Body of pancreas (tissue), 4 donors: ENCODE measurements around the gene ADGRD2. TPM values are rescaled to one million over a fixed set of nuclear protein-coding genes. Genes with fewer than 3 reads are reported as not detected.

Source experiments
- ATAC-seq: fragments of 150-250 bp; one replicate; pipeline ENCODE4 v1.9.1; 2016
- DNase-seq, 4 donors: peaks; one replicate each; pipeline ENCODE4 v3.0.0-alpha.2; 2019
- H3K27ac ChIP-seq, 4 donors: fragments of 200-600 bp; sonication (generic); 1 replicate in 3 of 4; 2 replicates in 1 of 4; pipeline versions ENCODE4 v1.5.1 to v1.6.1; 2016 to 2019; ENCODE audit warnings: mild to moderate bottlenecking in 1 of 4, mixed read lengths in 1 of 4, moderate library complexity in 1 of 4
- H3K27me3 ChIP-seq, 2 donors: fragments of 200-600 bp; sonication (generic); one replicate each; pipeline ENCODE4 v1.6.0; 2016; ENCODE audit warnings: mild to moderate bottlenecking in 1 of 2
- H3K36me3 ChIP-seq, 2 donors: fragments of 200-600 bp; sonication (generic); replicated peaks in 1 of 2; 2 replicates each; pipeline ENCODE4 v1.5.1; 2016; ENCODE audit warnings: low read depth in 2 of 2; ENCODE audit not compliant: insufficient read depth in 1 of 2
- H3K4me1 ChIP-seq: fragments of 200-600 bp; sonication (generic); one replicate; pipeline ENCODE4 v1.6.0; 2016
- H3K4me3 ChIP-seq, 2 donors: fragments of 200-600 bp; sonication (generic); 1 replicate in 1 of 2; 2 replicates in 1 of 2; pipeline ENCODE4 v1.5.1; 2016 to 2019
- H3K9me3 ChIP-seq, 3 donors: fragments of 200-600 bp; sonication (generic); 1 replicate in 2 of 3; 2 replicates in 1 of 3; pipeline ENCODE4 v1.5.1; 2016
- POLR2A ChIP-seq, 3 donors: fragments of 450-650 bp; IDR thresholded peaks; one replicate each; pipeline ENCODE4 v1.6.1; 2016; ENCODE audit warnings: antibody characterized with exemption in 3 of 3, mild to moderate bottlenecking in 2 of 3
- WGBS, 2 donors: methylation state at CpG; one replicate each; pipeline ENCODE4 v1.1.5; 2017; 5-methylcytosine and 5-hydroxymethylcytosine counted together
- intact Hi-C: fragments of 100-400 bp; cut with DNase I; formaldehyde crosslinking; loops from one replicate; pipeline ENCODE4 v1.15.1; 2023
- total RNA-seq, 2 donors: library from RNA; depleted of rRNA; stranded (reverse); fragments of >200 nt; gene quantifications; one replicate each; pipeline ENCODE4 v1.1.0, GENCODE V29; 2016
- TF ChIP-seq, protein P1 (sequence below), 7 experiments: fragments of 450-650 bp in 4 of 7; fragments of 200-600 bp in 3 of 7; sonication (generic) in 3 of 7; IDR thresholded peaks; one replicate each; pipeline ENCODE4 v1.5.1; 2016 to 2019; ENCODE audit warnings: antibody characterized with exemption in 7 of 7

The ADGRD2 gene
- total RNA-seq, 2 donors from 2014 or later: not detected

DNA sequence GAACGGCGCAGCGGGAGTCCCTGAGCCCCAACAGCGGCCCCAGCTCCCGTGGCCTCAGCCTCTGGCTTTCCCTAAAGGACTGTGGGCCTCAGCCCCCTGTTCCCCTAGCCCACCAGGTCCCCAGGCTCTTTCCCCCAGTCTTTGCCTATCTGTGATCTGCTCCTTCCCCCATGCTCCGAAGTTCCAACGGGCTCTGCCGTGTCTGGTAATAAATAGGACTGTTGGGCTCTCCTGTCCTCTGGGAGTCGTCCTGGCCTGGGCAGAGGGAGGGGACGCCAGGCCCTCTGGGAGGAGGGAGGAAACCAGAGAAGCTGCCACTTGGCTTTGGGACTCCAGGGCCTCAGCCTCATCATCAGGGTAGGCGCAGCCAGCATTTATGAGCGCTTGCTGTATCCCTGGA lies 28.1 kb downstream of the ADGRD2 start:
- Histone ChIP-seq H3K27me3 (peaks cover 0 to 8% of the 10 kb centered on the region in 2 donors), H3K27ac (no peak overlapping the region), H3K4me3 (no peak overlapping the region), H3K36me3 (no peaks in the 10 kb centered on the region), H3K4me1 (peaks cover 5% of the 10 kb centered on the region), H3K9me3 (no peaks in the 10 kb centered on the region)
- intact Hi-C loops: no loop called here
- no peak for ATAC-seq
- 20 to 46% methylated on average over 3 to 12 of the region's 12 CpGs for WGBS, 2 donors
- no peak for TF ChIP-seq POLR2A (IDR thresholded peaks at IDR 0.05)
- TF ChIP-seq, protein P1, sequence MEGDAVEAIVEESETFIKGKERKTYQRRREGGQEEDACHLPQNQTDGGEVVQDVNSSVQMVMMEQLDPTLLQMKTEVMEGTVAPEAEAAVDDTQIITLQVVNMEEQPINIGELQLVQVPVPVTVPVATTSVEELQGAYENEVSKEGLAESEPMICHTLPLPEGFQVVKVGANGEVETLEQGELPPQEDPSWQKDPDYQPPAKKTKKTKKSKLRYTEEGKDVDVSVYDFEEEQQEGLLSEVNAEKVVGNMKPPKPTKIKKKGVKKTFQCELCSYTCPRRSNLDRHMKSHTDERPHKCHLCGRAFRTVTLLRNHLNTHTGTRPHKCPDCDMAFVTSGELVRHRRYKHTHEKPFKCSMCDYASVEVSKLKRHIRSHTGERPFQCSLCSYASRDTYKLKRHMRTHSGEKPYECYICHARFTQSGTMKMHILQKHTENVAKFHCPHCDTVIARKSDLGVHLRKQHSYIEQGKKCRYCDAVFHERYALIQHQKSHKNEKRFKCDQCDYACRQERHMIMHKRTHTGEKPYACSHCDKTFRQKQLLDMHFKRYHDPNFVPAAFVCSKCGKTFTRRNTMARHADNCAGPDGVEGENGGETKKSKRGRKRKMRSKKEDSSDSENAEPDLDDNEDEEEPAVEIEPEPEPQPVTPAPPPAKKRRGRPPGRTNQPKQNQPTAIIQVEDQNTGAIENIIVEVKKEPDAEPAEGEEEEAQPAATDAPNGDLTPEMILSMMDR (IDR thresholded peaks at IDR 0.05): no peak
- no peak for DNase-seq

DNA sequence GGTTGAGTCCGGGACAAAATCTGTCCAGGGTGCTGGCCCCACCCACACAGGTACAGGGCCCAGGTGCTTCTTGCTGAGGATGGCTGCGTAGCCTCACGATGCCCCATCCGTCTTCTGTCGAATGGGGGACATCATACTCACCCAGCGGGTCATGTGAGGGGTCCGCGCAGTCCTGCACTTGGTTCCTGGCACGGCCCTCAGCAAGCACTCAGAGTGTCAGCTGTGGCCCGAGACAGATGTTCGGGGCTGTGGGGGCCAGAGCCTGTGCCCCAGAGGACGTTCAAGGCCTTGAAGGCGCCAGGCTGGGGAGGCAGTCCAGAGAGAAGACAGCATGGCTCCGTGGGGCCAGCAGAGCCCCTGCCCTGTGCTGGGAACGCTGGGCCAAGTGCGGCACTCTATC lies 29.1 kb downstream of the ADGRD2 start:
- intact Hi-C loops: no loop called here
- TF ChIP-seq POLR2A (IDR thresholded peaks at IDR 0.05): no peak
- TF ChIP-seq, protein P1 (IDR thresholded peaks at IDR 0.05): no peak
- Histone ChIP-seq H3K9me3 (no peaks in the 10 kb centered on the region), H3K27ac (no peak overlapping the region), H3K27me3 (peaks cover 0 to 8% of the 10 kb centered on the region in 2 donors), H3K4me1 (peaks cover 5% of the 10 kb centered on the region), H3K4me3 (no peak overlapping the region), H3K36me3 (no peaks in the 10 kb centered on the region)
- WGBS, 2 donors: 70 to 76% methylated on average over 7 to 16 of the region's 16 CpGs
- no peak for DNase-seq
- ATAC-seq: no peak

DNA sequence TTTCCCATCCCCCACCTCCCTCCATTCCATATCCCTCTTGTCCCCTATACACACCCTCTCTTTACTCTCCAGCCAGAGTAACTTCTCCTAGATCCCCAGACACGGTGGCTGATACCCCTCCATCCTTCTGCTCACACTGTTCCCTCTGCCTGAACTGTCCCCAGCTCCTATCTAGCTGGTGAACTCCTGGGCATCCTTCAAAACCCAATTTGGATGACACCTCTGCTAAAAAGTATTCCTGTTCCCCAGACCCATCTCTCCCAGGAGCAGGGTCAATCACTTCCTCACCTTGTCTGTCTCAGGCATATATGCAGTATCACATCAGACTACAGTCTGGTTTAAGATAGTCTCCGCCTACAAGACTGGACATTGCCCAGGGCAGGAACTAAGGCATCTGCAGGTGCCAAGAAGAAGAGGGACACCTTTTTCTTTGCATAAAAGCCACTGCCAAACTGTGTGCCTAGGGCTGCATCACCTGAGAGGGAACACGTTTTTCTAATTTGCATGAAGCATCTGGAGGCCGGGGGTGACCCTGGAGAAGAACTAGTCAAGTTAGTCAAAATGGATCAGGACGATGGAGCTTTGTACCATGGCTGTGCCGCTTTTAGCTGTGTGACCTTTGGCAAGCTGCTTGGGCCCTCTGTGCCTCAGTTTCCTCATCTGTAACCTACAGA lies 29.8 kb downstream of the ADGRD2 start:
- H3K4me3 ChIP-seq: no peak overlapping the region
- H3K36me3 ChIP-seq: no peaks in the 10 kb centered on the region
- DNase-seq: no peak
- no peak for TF ChIP-seq POLR2A (IDR thresholded peaks at IDR 0.05)
- TF ChIP-seq, protein P1 (IDR thresholded peaks at IDR 0.05): no peak
- 51 to 53% methylated on average over 6 of the region's 6 CpGs for WGBS, 2 donors
- H3K9me3 ChIP-seq: no peaks in the 10 kb centered on the region
- no peak for ATAC-seq
- intact Hi-C loops: no loop called here
- peaks cover 5% of the 10 kb centered on the region for H3K4me1 ChIP-seq
- H3K27ac ChIP-seq: no peak overlapping the region
- peaks cover 0 to 8% of the 10 kb centered on the region in 2 donors for H3K27me3 ChIP-seq

DNA sequence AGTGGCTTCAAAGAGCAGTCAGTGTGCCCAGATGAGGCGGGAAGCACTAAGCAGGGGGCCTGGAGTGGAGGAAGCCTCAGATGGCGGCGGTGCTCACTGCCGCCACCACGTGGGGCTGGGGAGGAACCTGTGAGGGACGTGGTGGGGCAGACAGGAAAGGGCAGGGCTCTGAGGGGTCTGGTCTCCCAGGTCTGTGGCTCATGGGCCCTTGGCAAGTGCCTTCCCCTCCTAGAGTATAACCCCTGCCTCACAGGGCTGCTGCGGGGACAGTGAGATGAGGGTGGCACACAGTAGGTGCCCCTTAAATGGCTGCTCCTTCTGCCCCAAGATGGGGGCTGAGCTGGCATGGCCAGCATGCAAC lies 30.4 kb downstream of the ADGRD2 start:
- intact Hi-C loops: no loop called here
- DNase-seq (no peak), ATAC-seq (no peak)
- Histone ChIP-seq H3K27ac (no peak overlapping the region), H3K36me3 (no peaks in the 10 kb centered on the region), H3K4me1 (peaks cover 5% of the 10 kb centered on the region), H3K27me3 (peaks cover 0 to 8% of the 10 kb centered on the region in 2 donors), H3K4me3 (no peak overlapping the region), H3K9me3 (no peaks in the 10 kb centered on the region)
- 17 to 20% methylated on average over 3 to 7 of the region's 7 CpGs for WGBS, 2 donors
- TF ChIP-seq POLR2A (IDR thresholded peaks at IDR 0.05): no peak
- TF ChIP-seq, protein P1 (IDR thresholded peaks at IDR 0.05): peak in 2 of 7 experiments; percentile 4 to 8

DNA sequence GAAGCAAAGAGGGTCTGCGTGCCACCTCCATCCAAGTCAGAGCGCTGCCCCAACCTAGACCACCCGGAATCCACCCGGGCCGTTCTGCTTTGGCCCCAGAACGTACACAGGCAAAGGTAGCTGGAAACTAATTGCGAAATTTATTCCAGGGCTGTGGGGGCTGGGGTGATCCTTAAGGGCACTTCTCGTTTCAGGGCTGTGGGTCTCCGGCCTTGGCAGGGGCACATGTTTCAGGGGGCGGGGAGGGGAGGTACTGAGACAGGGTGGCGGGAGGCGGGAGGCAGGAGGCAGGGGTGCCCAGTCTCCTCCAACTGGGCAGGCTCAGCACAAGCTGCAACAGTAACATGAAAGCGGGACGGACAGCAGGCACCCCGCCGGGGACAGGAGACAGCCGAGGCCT lies 30.9 kb downstream of the ADGRD2 start:
- no peaks in the 10 kb centered on the region for H3K36me3 ChIP-seq
- TF ChIP-seq POLR2A (IDR thresholded peaks at IDR 0.05): no peak
- TF ChIP-seq, protein P1 (IDR thresholded peaks at IDR 0.05): no peak
- no peak for ATAC-seq
- H3K27me3 ChIP-seq: peaks cover 0 to 8% of the 10 kb centered on the region in 2 donors
- H3K4me1 ChIP-seq: peaks cover 5% of the 10 kb centered on the region
- 45% methylated on average over 16 of the region's 17 CpGs; no CpG with 5 or more reads in 1 of the 2 donors for WGBS, 2 donors
- H3K4me3 ChIP-seq: no peak overlapping the region
- DNase-seq: no peak
- no peak overlapping the region for H3K27ac ChIP-seq
- intact Hi-C loops: no loop called here
- no peaks in the 10 kb centered on the region for H3K9me3 ChIP-seq
